ENCODE results near the gene SH2B3. TPM values are rescaled to one million over a fixed set of nuclear protein-coding genes. Genes with fewer than 3 reads are reported as not detected.

Gene SH2B3
- total and polyA plus RNA-seq, 7 experiments from 2014 or later, result 3.5 to 71.4 (median 19.7) TPM

GRCh38 chr12:111437816-111438454 is 32.2 kb downstream of the SH2B3 start:
- peaks cover 58 to 74% of the 10 kb centered on the region in 2 donors for H3K4me1 ChIP-seq (ENCODE audit: control insufficient read depth in 2 of 2, insufficient read depth in 2 of 2, low read length in 2 of 2)
- peaks cover 0 to 2% (median 0%) of the 10 kb centered on the region in 11 donors for H3K9me3 Mint-ChIP-seq
- no peaks in the 10 kb centered on the region for H3K9me3 ChIP-seq (ENCODE audit: control insufficient read depth in 2 of 3, low read length in 3 of 3)
- H3K4me1 Mint-ChIP-seq, result peaks cover 68 to 98% (median 92%) of the 10 kb centered on the region in 7 donors
- peak overlapping the region; percentile 94 for H3K27ac ChIP-seq (ENCODE audit: low read depth, low read length)
- H3K4me3 ChIP-seq (ENCODE audit: low read length), result no peak overlapping the region
- ChIA-PET POLR2A (interaction anchor here (1.0 to 7.9 kb wide), 7 partner anchors 8 to 41 kb away, joined by 3 to 71 read pairs (median 5); no protein-coding TSS in a partner anchor), CTCF (interaction anchor here (0.6 to 1.8 kb wide), 8 partner anchors 9 to 51 kb away, joined by 3 to 9 read pairs (median 4); no protein-coding TSS in a partner anchor)
- peak; percentile 15 for ATAC-seq
- H3K36me3 Mint-ChIP-seq, result peaks cover 0 to 28% (median 0%) of the 10 kb centered on the region in 5 donors
- no peak for DNase-seq
- H3K27me3 Mint-ChIP-seq, result no peaks in the 10 kb centered on the region
- H3K27ac Mint-ChIP-seq, result peak overlapping the region; percentile 97 to 99 (median 99)
- intact Hi-C loops (cut with micrococcal nuclease), result no loop called here
- peaks cover 0 to 20% (median 0%) of the 10 kb centered on the region in 3 experiments for H3K36me3 ChIP-seq (ENCODE audit: control insufficient read depth in 2 of 3, insufficient read depth in 3 of 3, low read length in 3 of 3)
- H3K4me3 Mint-ChIP-seq, result peak overlapping the region; percentile 23 to 87 (median 54)
- no peaks in the 10 kb centered on the region for H3K27me3 ChIP-seq (ENCODE audit: control insufficient read depth in 2 of 2, insufficient read depth in 2 of 2, low read length in 2 of 2)

- no peak overlapping the region for H3K4me3 ChIP-seq (ENCODE audit: low read length)
- no peaks in the 10 kb centered on the region for H3K9me3 ChIP-seq (ENCODE audit: control insufficient read depth in 2 of 3, low read length in 3 of 3)
- Mint-ChIP-seq H3K27ac (peak overlapping the region; percentile 83 to 99 (median 98)), H3K27me3 (no peaks in the 10 kb centered on the region), H3K4me3 (peak overlapping the region; percentile 30 to 87 (median 58)), H3K9me3 (peaks cover 0 to 2% (median 0%) of the 10 kb centered on the region in 11 donors), H3K4me1 (peaks cover 68 to 98% (median 92%) of the 10 kb centered on the region in 7 donors), H3K36me3 (peaks cover 0 to 29% (median 0%) of the 10 kb centered on the region in 5 donors)
- peak overlapping the region; percentile 94 for H3K27ac ChIP-seq (ENCODE audit: low read depth, low read length)
- CTCF ChIA-PET, result interaction anchor here (0.8 to 1.8 kb wide), 5 partner anchors 8 to 41 kb away, joined by 3 to 9 read pairs (median 4); no protein-coding TSS in a partner anchor
- H3K36me3 ChIP-seq (ENCODE audit: control insufficient read depth in 2 of 3, insufficient read depth in 3 of 3, low read length in 3 of 3), result peaks cover 0 to 21% (median 0%) of the 10 kb centered on the region in 3 experiments
- POLR2A ChIA-PET, result interaction anchor here (1.0 to 7.9 kb wide), 8 partner anchors 9 to 42 kb away, joined by 3 to 71 read pairs (median 6); no protein-coding TSS in a partner anchor
- intact Hi-C loops (cut with micrococcal nuclease), result no loop called here
- ATAC-seq (no peak), DNase-seq (peak in 8 of 9 donors; percentile 46 to 73 (median 66))
- H3K27me3 ChIP-seq (ENCODE audit: control insufficient read depth in 2 of 2, insufficient read depth in 2 of 2, low read length in 2 of 2), result no peaks in the 10 kb centered on the region
- H3K4me1 ChIP-seq (ENCODE audit: control insufficient read depth in 2 of 2, insufficient read depth in 2 of 2, low read length in 2 of 2), result peaks cover 62 to 74% of the 10 kb centered on the region in 2 donors
These were observed 32.8 kb downstream of the SH2B3 start for GRCh38 chr12:111438481-111438880.

- DNase-seq (no peak), ATAC-seq (no peak)
- intact Hi-C loops (cut with micrococcal nuclease), result no loop called here
- Histone ChIP-seq H3K27ac (ENCODE audit: low read depth, low read length) (peak overlapping the region; percentile 37), H3K4me1 (ENCODE audit: control insufficient read depth in 2 of 2, insufficient read depth in 2 of 2, low read length in 2 of 2) (peaks cover 62 to 76% of the 10 kb centered on the region in 2 donors), H3K36me3 (ENCODE audit: control insufficient read depth in 2 of 3, insufficient read depth in 3 of 3, low read length in 3 of 3) (peaks cover 0 to 21% (median 0%) of the 10 kb centered on the region in 3 experiments), H3K9me3 (ENCODE audit: control insufficient read depth in 2 of 3, low read length in 3 of 3) (no peaks in the 10 kb centered on the region), H3K27me3 (ENCODE audit: control insufficient read depth in 2 of 2, insufficient read depth in 2 of 2, low read length in 2 of 2) (no peaks in the 10 kb centered on the region), H3K4me3 (ENCODE audit: low read length) (no peak overlapping the region)
- Mint-ChIP-seq H3K4me1 (peaks cover 65 to 98% (median 92%) of the 10 kb centered on the region in 7 donors), H3K9me3 (peaks cover 0 to 2% (median 0%) of the 10 kb centered on the region in 11 donors), H3K4me3 (peak overlapping the region in 2 of 10 donors; percentile 54 to 56), H3K36me3 (peaks cover 0 to 26% (median 0%) of the 10 kb centered on the region in 5 donors), H3K27me3 (no peaks in the 10 kb centered on the region), H3K27ac (peak overlapping the region; percentile 40 to 99 (median 82))
- CTCF ChIA-PET, result interaction anchor here (1.3 to 1.9 kb wide), 3 partner anchors 10 to 39 kb away, joined by 3 to 6 read pairs (median 5); no protein-coding TSS in a partner anchor
- POLR2A ChIA-PET, result interaction anchor here (0.8 to 7.9 kb wide), 4 partner anchors 10 to 750 kb away, joined by 3 to 71 read pairs (median 10); no protein-coding TSS in a partner anchor
These were observed 34.0 kb downstream of the SH2B3 start for GRCh38 chr12:111439657-111440151.

GRCh38 chr12:111440152-111440551 is 34.4 kb downstream of the SH2B3 start:
- POLR2A ChIA-PET, result interaction anchor here (0.8 to 9.4 kb wide), 4 partner anchors 11 to 751 kb away, joined by 3 to 71 read pairs (median 38); partner anchors contain the start of gene SH2B3
- Histone ChIP-seq H3K27ac (ENCODE audit: low read depth, low read length) (peak overlapping the region; percentile 37), H3K4me1 (ENCODE audit: control insufficient read depth in 2 of 2, insufficient read depth in 2 of 2, low read length in 2 of 2) (peaks cover 62 to 80% of the 10 kb centered on the region in 2 donors), H3K27me3 (ENCODE audit: control insufficient read depth in 2 of 2, insufficient read depth in 2 of 2, low read length in 2 of 2) (no peaks in the 10 kb centered on the region), H3K9me3 (ENCODE audit: control insufficient read depth in 2 of 3, low read length in 3 of 3) (no peaks in the 10 kb centered on the region), H3K36me3 (ENCODE audit: control insufficient read depth in 2 of 3, insufficient read depth in 3 of 3, low read length in 3 of 3) (peaks cover 0 to 21% (median 0%) of the 10 kb centered on the region in 3 experiments), H3K4me3 (ENCODE audit: low read length) (no peak overlapping the region)
- Mint-ChIP-seq H3K27ac (peak overlapping the region; percentile 64 to 99 (median 82)), H3K9me3 (peaks cover 0 to 2% (median 0%) of the 10 kb centered on the region in 11 donors), H3K4me1 (peaks cover 60 to 98% (median 92%) of the 10 kb centered on the region in 7 donors), H3K27me3 (no peaks in the 10 kb centered on the region), H3K36me3 (peaks cover 0 to 28% (median 0%) of the 10 kb centered on the region in 5 donors), H3K4me3 (peak overlapping the region in 2 of 10 donors; percentile 54 to 56)
- CTCF ChIA-PET, result interaction anchor here (0.7 to 1.9 kb wide), 4 partner anchors 10 to 44 kb away, joined by 3 to 6 read pairs (median 4); no protein-coding TSS in a partner anchor
- ATAC-seq (no peak), DNase-seq (no peak)
- intact Hi-C loops (cut with micrococcal nuclease), result no loop called here

- Histone ChIP-seq H3K27me3 (ENCODE audit: control insufficient read depth in 2 of 2, insufficient read depth in 2 of 2, low read length in 2 of 2) (no peaks in the 10 kb centered on the region), H3K4me1 (ENCODE audit: control insufficient read depth in 2 of 2, insufficient read depth in 2 of 2, low read length in 2 of 2) (peaks cover 62 to 80% of the 10 kb centered on the region in 2 donors), H3K4me3 (ENCODE audit: low read length) (no peak overlapping the region), H3K9me3 (ENCODE audit: control insufficient read depth in 2 of 3, low read length in 3 of 3) (no peaks in the 10 kb centered on the region), H3K36me3 (ENCODE audit: control insufficient read depth in 2 of 3, insufficient read depth in 3 of 3, low read length in 3 of 3) (peaks cover 0 to 23% (median 0%) of the 10 kb centered on the region in 3 experiments), H3K27ac (ENCODE audit: low read depth, low read length) (no peak overlapping the region)
- ChIA-PET POLR2A (interaction anchor here (0.7 to 9.4 kb wide), 4 partner anchors 11 to 1842 kb away, joined by 3 to 64 read pairs (median 8); partner anchors contain the start of gene SH2B3), CTCF (interaction anchor here (0.7 to 1.9 kb wide), 3 partner anchors 9 to 44 kb away, joined by 3 to 6 read pairs (median 5); no protein-coding TSS in a partner anchor)
- Mint-ChIP-seq H3K27ac (peak overlapping the region in 8 of 9 donors; percentile 79 to 99 (median 85)), H3K9me3 (peaks cover 0 to 2% (median 0%) of the 10 kb centered on the region in 11 donors), H3K4me3 (no peak overlapping the region), H3K36me3 (peaks cover 0 to 29% (median 0%) of the 10 kb centered on the region in 5 donors), H3K27me3 (no peaks in the 10 kb centered on the region), H3K4me1 (peaks cover 57 to 98% (median 92%) of the 10 kb centered on the region in 7 donors)
- ATAC-seq (no peak), DNase-seq (no peak)
- intact Hi-C loops (cut with micrococcal nuclease), result no loop called here
These were observed 34.9 kb downstream of the SH2B3 start for GRCh38 chr12:111440631-111441030.
